ENCODE results near the gene EIF2B5.

- TF ChIP-seq CTCF (IDR thresholded peaks at IDR 0.05) = no peak
- TF ChIP-seq POLR2A (IDR thresholded peaks at IDR 0.05) = no peak
Observed at GRCh38 chr3:184154885-184155643, 19.9 kb downstream of the EIF2B5 start, which contains the start of gene DVL3.

Measured in testis (tissue), 2 donors.